Central memory CD4-positive, alpha-beta T cell (primary cell): Measurements from ENCODE around the gene CST6.
"Not testable (repeated sequence)": the region's sequence is repeated elsewhere in the genome, so short reads cannot be mapped to it uniquely, and the experiment has no call there.

ENCODE experiments used
- DNase-seq: peaks from one replicate; pipeline ENCODE4 v3.0.0; 2022

The CST6 gene

GRCh38 chr11:65987336-65987735 is 24.5 kb upstream of the CST6 start:
- no peak for DNase-seq

DNA sequence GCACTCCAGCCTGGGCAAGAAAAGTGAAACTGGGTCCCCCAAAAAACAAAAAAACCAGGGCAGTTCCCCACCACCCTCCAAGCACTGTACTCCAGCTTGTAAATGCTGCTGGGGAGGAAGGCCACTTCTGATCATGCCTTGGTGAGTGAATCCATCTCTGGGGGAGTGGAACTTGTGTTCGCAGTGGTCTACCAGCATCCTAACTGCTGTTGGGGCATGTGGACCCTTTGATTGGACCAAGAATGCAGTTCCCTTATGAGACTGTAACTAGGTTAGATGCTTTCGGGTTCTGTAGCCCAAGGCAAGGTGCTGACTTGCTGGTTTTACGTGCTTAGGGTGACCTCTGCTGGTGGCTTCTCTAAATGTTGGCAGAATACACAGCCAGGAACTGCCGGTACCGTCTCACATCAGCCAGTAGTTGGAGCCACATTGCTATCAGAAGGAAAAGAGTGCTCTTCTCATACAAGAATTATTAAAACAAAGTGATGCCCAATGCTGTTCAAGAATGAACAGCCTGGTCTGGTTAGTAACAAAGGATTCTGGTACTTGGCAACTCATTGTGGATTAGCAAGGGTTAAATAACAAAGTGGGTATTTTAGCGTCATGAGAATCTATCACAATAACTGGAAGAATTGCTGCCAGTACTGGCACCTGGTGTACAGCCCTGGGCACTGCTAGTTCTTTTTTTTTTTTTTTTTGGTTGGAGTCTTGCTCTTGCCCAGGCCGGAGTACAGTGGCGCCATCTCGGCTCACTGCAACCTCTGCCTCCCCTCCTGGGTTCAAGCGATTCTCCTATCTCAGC is 22.8 kb upstream of the CST6 start:
- peak; percentile 91 for DNase-seq

DNA sequence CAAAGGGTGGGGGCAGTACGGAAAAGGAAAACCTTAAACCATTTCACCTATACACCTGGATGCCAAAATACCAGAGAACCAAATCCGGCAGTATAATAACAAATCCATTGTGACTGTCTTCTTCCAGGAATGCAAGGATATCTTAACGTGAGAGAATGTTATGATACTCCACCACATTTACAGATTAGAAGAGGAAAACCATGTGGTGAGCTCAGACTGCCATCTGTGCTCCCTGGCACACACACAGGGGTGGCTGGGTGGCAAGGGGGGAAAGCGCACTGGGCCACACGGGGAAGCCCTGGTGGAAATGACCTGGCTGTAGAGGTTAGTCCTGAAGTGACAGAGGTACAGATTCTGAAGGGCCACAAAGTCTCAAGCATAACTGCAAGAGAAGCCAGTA is 19.8 kb upstream of the CST6 start:
- DNase-seq, result no peak

DNA sequence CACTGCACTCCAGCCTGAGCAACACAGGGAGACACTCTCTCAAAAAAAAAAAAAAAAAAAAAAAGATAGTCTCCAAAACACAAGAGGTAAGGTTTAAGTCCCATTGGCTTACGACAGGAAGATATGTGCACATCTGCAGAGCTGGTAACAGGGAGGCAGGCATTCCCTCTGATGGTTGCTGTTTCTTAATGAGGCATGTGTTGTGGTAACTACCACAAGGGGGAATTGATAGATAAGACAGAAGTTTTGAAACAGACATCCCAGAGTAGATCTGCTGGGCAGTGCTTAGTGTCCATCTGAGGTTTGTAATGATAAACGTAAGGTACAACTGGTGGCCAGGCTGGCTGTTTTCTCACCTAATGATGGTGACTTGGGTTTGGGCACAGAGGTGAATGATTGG is 14.5 kb upstream of the CST6 start:
- no peak for DNase-seq

DNA sequence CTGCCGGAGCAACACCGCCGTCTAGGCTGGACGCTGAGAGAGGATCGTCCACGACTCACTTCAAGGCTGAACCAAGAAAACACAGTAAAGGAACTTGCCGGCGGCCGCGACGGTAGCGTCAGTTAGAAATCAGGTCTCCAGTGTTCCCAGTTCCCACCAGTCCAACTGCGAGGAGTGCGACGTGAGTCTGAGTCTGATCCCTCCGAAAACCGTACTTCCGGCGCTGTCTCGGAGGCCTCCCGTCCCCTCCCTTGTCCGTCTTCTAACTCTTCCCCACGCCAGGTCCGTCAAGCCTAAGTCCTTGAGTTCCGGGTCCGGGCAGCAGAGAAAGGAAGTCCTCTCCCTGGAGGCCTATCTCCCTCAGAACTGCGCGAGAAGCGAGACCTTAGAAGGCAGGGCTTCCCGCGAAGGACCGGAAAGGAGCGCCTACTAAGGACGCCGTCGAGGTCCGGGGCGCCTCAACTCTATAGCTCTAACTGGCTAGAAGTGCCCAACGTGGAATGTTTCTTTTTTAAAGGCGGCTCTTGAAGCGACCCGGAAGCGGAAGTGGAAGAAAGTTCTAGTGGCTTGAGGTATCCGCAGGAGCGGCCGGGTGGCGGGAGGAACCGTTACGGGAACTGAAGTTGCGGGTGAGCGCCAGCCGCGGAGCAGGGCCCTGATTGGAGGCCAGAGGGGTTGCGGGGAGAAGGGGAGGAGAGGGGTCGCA is 9.7 kb upstream of the CST6 start, which contains the start of the genes BANF1 and EIF1AD:
Gene BANF1, plus strand, starts transcription at position 562 of the 706 bp plus-strand sequence. CDS start 748 bp downstream, outside the sequence.
Gene EIF1AD, minus strand, starts transcription at position 216 of the 706 bp plus-strand sequence. CDS start 1,768 bp downstream, outside the sequence.
- DNase-seq, result peak; percentile 93

DNA sequence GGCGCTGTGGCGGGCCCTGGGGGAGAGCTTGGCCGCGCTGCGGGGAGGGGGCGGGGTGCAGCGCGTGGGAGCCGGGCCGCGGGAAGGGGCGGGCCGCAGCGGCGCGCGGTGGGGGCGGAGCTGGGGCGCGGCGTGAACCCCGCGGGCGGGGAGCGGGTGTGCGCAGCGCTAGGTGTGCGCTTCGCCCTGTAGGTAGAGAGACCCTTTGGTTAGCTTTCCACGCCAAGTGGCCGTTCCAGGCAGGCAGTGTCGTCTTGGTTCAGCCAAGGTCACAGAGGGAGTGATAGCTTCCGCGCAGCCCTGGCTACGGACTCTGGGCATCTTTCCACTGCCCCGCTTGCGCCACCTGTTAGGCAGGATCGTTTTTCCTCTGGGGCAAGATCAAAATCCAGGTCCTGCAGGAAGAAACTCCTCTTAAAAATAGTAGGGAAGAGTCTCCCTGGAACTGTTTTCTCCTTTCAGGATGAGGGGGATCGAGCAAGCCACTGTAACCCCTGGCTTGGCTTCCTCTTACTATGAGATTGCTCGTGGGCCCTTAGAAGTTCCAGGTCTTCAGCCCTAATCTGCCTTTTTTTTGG is 9.1 kb upstream of the CST6 start:
- no peak for DNase-seq

DNA sequence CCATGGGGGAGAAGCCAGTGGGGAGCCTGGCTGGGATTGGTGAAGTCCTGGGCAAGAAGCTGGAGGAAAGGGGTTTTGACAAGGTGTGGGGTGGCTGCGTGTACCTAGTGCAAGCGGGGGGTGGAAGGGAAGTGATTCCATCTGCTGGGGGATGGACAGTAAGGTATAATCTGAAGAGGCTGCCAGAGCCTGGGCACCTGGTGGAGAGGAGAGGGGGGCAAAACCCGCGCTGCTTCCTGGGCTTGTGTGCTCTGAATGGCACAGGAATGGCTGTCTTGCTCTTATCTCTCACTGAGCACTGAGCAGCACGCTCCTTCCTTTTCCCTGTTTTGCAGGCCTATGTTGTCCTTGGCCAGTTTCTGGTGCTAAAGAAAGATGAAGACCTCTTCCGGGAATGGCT is 8.5 kb upstream of the CST6 start:
- no peak for DNase-seq

DNA sequence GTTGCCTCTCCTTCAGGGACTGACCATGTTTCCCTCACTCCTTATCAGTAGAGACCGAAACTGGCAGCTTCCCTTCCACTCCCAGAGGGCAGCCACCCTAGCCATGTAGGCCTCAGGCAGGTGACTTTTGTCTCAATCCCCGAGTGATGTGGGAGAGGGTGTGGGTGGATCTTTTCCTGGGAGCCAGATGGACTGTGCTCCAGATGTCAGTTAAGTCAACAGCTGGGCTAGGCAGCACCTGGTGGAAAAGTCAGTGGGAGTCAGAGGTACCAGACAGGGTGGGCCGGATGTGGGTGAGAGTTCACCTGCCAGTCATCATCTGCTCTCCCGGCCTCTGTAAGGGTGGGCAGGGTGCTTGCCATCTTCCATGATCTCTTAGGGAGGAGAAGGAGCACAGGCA is 7.6 kb upstream of the CST6 start:
- no peak for DNase-seq

DNA sequence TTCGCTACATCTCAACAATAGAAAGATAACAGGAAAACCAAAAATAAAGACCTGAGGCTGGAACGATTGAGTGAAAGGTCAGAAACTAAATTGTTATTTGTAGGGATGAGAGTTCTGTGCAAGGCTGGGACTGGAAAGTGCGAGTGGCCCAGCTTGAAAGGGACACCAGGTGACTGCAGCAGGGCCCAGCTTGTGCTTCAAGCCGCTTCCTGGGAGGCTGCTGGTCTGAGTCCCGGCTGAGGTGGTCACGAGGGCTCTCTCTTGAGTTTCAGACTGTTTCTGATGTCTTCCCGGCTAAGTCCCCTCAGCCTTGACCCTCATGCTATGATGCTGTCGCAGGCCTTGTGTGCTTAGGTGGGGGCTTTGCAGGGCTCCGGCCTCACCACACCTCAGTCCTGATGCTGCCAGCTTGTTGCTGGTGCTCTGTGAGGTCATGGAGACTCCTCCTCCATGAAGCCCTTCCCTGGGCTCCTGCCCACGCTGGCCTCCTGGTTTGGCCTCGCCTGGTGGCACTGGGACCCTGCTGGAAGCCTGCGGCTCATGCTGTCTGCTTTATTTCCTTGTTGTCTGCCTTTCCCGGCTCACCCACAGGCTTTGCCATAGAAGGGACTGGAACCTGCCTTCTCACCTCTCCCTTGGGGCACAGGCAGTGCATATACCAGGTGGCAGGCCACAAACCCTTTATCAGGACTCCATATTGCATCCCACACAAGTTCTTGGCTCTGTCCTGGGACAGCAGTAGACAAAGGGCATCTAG is 5.5 kb upstream of the CST6 start:
- no peak for DNase-seq

DNA sequence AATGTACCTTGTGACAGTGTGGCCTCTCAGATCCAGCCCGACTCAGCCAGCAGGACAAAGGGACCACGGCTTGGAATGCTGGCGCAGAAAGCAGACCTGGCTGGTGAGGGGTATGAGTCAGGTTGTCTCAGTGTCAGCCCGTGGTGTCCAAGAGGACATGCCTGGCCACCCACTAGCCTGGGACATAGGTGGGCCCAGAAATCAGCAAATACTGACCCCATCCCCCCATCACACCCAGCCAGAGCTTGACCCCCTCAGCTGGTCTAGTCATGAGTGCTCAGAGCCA is 5.0 kb upstream of the CST6 start:
- DNase-seq, result no peak

- DNase-seq, result no peak
These were observed 4.6 kb upstream of the CST6 start for GRCh38 chr11:66007201-66007634.

- no peak for DNase-seq
These were observed 3.7 kb upstream of the CST6 start for GRCh38 chr11:66008095-66008467.

DNA sequence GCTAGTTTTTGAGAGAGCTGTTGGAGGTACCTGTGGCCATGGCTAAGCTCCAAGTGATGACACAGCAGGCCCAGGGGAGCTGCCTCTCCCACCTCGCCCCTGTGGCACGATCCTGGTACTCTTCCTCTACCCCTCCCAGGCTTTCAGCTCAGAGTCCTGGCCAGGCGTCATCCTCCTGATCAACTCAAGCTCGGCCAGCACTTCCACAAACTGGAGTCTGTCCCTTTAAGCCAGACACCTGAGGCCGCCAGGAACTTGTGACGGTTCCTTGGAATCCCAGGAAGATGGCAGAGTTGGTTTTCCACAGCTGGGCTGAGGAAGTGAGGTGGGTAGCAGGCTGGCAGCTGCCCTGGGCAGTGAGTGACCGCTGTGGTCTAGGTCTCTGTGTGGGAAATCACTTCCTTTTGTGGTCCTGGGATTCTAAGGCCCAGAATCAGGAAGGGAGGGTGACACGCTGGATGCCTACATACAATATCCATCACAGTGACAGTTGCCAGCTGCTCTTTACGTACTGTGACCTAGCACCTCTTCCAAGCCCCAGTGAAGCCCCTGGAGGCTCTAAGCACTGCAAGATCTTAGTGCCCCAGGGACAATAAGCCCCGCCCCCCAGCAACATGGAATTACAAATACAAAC is 3.2 kb upstream of the CST6 start:
- DNase-seq, result no peak

DNA sequence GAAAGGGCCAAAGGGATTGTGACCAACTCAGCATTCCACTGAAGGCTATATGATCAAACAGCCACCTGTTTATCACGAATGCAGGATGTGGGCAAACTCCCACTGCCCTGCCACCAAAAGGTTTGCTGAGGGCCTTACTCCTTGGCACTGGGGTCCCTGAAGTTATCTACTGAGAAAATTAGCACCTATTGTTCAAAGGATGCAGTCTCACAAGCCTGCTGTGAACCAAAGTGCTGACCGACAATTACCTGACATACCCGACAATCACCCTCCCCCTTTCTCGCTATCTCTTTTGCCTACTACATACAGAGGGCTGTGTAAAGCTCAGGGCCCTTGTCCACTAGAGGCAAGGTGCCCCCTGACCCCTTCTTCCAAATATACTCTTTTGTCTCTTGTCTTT is 1.8 kb upstream of the CST6 start:
- DNase-seq, result not testable (repeated sequence)

DNA sequence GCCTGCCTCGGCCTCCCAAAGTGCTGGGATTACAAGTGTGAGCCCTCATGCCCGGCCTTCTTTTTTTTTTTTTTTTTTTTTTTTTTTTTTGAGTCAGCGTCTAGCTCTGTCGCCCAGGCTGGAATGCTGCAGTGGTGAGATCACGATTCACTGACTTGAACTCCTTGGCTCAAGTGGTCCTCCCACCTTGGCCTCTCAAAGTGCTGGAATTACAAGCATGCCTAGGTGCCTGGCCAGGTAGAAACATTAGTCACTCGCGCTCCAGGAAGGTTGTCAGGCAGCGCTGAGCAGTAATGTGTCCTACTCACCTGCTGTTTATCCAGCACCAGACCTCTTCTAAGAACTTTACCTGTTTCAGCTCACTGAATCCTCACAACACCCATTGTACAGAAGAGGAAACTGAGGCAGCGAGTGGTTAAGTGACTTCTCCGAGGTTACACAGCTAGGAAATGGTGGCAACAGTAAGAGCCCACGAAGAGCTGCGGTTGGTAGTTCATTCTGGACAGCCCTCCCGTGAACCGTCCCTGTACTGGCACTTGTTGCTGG is 496 bp upstream of the CST6 start:
- DNase-seq, result no peak

DNA sequence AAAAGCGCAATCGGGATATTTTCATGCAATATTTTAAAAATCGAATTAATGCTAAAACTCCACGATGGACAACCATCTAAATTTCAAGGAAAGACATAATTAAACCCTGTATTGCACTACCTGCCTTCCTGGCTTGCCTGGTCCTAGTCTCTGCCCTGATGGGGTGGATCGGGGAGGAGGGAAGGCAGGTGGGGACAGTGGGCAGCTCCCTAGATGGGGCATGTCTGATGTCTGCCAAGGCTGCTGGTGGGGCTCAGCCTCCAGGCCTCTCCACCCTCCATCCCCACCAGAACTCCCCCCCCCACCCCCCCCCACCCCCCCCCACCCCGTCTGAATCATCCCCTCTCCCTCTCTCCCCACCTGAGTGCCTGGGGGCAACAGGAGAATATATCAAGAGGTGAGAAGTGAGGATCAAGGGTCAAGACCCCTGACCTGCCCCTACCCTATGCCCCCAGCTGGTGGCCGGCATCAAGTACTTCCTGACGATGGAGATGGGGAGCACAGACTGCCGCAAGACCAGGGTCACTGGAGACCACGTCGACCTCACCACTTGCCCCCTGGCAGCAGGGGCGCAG is 650 bp downstream of the CST6 start:
- DNase-seq, result no peak

DNA sequence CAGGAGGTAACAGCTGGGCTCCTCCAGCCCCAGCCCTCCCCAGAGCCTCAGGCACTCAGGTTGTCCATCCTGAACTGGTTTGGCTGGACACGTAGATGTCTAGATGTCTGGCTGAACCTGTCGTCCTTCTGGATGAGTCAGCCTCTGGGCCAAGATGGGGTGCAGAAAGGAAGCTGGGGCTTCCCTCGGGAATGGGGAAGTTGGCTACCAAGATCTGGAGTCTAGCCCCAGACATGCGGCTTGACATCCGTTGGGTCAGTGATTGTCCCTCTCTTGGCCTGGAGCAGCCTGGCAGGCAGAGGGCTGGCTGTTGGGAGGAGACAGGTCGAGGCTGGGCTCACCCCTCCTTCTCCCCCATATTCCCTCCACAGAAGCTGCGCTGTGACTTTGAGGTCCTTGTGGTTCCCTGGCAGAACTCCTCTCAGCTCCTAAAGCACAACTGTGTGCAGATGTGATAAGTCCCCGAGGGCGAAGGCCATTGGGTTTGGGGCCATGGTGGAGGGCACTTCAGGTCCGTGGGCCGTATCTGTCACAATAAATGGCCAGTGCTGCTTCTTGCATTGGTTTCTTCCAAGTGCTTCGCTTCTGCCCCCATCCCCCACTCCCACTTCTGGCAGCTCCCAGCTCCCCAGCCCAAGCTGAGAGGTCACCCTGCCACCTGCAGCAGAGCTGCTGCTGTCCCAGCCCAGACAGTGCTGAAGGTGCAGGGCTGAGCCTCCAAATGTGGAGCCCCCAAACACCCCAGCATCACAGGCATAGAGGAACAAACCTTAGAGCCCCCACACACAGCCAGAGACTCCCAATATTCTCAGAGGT is 1.3 kb downstream of the CST6 start:
- DNase-seq, result no peak

GRCh38 chr11:66013762-66014100 is 1.9 kb downstream of the CST6 start:
- no peak for DNase-seq

DNA sequence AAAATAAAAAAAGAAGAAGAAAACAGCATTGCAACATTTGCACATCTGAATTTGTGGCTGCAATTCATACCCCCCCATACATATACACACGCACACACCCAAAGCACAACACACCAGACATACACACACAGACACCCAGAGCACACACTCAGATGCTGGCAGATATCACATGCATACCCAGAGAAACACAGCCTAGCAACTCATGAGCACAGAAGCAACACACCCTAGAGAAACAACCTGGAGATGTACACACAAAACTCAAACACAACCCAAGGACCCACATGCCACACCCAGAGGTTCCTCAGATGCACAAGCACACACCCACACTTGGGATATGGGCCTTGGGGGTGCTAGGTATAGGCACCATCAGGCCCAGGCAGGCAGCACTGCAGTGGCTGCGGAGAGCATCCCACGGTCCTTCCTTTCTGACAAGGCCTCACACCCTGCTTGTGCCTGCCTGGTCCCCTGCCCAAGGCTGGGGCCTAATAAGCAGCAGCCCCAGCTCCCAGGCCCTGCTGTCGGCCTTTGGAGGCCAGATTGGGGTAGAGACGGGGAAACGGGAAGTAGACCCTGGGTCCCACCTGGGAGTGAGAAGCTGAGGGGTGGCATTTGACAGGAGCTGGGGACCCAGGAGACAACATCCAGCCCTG is 3.1 kb downstream of the CST6 start:
- DNase-seq, result no peak

DNA sequence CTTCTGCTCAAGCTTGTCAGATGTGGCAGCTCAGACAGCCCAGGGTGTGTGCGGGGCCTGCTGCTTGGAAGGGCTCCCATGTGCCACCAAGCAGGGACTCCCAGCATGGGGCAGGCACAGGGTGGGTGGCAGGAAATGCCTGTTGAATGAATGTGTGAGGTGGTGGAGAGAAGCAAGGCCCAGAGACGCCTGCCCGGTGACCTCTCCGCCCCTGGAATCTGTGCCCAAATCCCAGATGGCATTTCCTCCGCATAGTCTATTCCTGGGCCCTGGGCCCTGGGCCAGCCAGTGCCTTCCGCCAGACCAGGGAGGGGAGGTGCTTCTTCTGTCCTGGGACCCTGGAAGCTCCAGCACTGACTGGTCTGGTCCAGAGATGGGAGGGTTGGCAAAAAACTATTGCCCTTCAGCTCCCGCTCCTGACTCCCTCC is 3.7 kb downstream of the CST6 start:
- DNase-seq, result no peak
